Measurements from ENCODE around the gene WDR91.
"Not testable (repeated sequence)": the region's sequence is repeated elsewhere in the genome, so short reads cannot be mapped to it uniquely, and the experiment has no call there.

GRCh38 chr7:135173916-135174315 lies 37.4 kb downstream of the WDR91 start:
- not testable (repeated sequence) for TF ChIP-seq CTCF (conservative IDR thresholded peaks at IDR 0.05 in 1 of 2, IDR thresholded peaks at IDR 0.05 in 1 of 2; ENCODE audit: low read depth in 1 of 2, low read length in 2 of 2); EZH2 (IDR thresholded peaks at IDR 0.05; ENCODE audit: low read length, missing control alignments)
